ENCODE data around the gene NAALAD2.
"Not testable (repeated sequence)": the region's sequence is repeated elsewhere in the genome, so short reads cannot be mapped to it uniquely, and the experiment has no call there.

NAALAD2 gene

GRCh38 chr11:90192869-90193582 lies 58.6 kb downstream of the NAALAD2 start:
- DNase-seq (ENCODE audit: low read depth), result no peak

- DNase-seq (ENCODE audit: low read depth), result no peak
Observed at GRCh38 chr11:90197377-90197776, 62.9 kb downstream of the NAALAD2 start.

- DNase-seq (ENCODE audit: low read depth), result no peak
Observed at GRCh38 chr11:90202342-90202741, 67.9 kb downstream of the NAALAD2 start.

- no peak for DNase-seq (ENCODE audit: low read depth)
Observed at GRCh38 chr11:90204407-90204806, 69.9 kb downstream of the NAALAD2 start.

DNA sequence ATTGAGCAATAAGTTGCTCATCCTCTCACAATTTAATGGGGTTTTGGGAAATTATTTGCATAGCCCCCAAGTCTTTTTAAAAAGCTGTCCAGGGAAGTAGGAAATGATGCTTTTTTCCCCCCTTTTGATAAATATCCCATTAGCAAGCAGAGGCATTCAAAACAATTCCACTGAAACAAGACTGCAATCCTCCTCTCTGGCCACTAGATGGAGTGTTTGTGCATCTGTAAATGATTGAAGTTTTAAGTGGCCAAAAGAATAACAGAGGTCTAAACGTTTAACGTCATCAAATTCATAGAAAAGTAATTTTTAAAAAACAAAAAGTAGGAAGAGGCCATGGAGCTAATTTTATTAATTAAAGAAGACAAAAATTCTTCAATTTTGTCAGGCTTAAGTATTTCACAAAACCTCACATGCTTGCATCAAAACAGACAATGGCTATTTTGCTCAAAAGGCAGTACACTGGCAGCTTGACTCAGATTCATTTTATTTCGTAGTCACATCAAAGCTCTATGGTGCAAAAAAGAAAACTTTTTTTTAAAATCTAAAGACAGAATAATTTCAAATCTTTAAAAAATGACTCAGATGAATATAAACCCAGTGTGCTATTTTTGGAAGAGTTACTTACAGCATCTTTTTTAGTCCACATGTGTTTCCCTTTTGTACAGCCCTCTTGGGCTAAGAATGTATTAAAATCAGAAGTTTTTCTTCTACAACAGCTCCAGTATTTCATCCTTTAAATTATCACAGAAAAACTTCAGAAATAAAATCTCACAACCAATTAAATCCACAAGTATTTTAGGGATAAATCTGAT lies 70.6 kb downstream of the NAALAD2 start:
- no peak for DNase-seq (ENCODE audit: low read depth)

DNA sequence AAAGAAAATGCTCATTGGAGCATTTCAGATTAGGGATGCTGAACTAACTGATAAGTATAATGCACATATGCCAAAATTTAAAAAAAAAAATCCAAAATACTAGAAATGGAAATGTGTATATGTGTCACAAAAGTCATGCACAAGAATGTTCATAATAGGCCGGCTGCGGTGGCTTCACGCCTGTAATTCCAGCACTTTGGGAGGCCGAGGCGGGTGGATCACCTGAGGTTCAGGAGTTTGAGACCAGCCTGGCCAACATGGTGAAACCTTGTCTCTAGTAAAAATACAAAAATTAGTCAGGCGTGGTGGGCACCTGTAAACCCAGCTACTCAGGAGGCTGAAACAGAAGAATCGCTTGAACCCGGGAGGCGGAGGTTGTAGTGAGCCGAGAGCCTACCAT lies 73.5 kb downstream of the NAALAD2 start:
- DNase-seq (ENCODE audit: low read depth), result not testable (repeated sequence)

- DNase-seq (ENCODE audit: low read depth), result no peak
Observed at GRCh38 chr11:90208857-90209256, 74.4 kb downstream of the NAALAD2 start.

- no peak for DNase-seq (ENCODE audit: low read depth)
Observed at GRCh38 chr11:90213322-90213721, 78.9 kb downstream of the NAALAD2 start.

- DNase-seq (ENCODE audit: low read depth), result no peak
Observed at GRCh38 chr11:90216611-90217010, 82.1 kb downstream of the NAALAD2 start.

DNA sequence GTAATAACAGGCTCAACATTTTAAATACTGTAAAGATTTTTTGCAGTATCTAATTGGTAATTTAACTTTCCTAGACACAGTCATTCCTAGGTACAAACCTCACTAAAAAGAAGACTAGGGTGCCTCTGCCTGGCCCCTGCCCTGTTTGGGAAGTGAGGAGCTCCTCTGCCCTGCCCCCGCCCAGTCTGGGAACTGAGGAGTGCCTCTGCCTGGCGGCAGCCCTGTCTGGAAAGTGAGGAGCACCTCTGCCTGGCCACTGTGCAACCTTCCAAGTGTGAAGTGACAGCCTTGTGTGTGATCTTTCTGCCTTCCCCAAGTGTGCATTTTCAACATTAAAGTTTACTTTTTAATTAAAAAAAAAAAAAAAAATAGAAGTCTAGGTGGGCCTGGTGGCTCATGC lies 84.1 kb downstream of the NAALAD2 start:
- no peak for DNase-seq (ENCODE audit: low read depth)

GRCh38 chr11:90219438-90219837 lies 85.0 kb downstream of the NAALAD2 start:
- DNase-seq (ENCODE audit: low read depth), result no peak

- DNase-seq (ENCODE audit: low read depth), result no peak
Observed at GRCh38 chr11:90220391-90220790, 85.9 kb downstream of the NAALAD2 start.

GRCh38 chr11:90221803-90222458 lies 87.5 kb downstream of the NAALAD2 start:
- no peak for DNase-seq (ENCODE audit: low read depth)

- peak; percentile 96 for DNase-seq (ENCODE audit: low read depth)
Observed at GRCh38 chr11:90222459-90223247, 88.2 kb downstream of the NAALAD2 start, which contains the start of gene CHORDC1. Gene CHORDC1, minus strand, starts transcription at chr11:90223049. Its CDS starts 95 bp downstream, at chr11:90222954.

DNA sequence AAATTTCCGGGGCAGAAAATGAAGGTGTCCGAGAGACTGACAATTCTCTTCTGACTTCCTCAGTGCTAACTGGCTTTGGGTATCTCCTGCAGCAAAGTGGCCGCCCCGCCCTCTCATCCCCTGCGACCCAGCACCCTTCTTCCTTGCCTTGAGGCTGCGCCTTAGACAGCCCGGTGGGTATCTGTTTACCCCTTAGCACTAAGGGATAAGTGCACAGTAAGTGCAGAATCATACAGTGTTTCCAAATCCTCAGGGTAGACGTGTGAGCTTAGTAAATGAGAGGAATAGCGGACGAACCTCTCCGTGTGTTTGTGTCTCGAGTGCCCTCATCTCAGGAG lies 88.8 kb downstream of the NAALAD2 start:
- no peak for DNase-seq (ENCODE audit: low read depth)

GRCh38 chr11:90228056-90228455 lies 93.6 kb downstream of the NAALAD2 start:
- DNase-seq (ENCODE audit: low read depth), result no peak

- DNase-seq (ENCODE audit: low read depth), result no peak
Observed at GRCh38 chr11:90229791-90230190, 95.3 kb downstream of the NAALAD2 start.

DNA sequence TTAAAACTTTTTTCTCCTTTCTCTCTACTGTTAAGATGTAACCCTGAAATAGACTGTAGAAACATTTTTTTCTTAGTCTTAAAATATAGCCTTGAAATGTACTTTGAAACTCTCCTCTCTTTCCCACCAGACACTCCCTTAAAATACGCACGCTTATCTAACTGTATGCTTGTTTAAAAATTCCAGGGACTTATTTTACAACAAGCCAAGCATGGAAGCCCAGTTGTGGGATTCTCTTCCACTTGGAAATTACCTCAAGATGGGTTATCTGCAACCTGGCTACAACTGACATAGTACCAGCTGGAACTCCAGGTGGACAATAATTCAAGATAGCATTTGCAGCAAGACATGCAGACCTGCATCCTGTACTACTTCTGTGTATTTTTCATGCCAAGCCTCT lies 100.5 kb downstream of the NAALAD2 start:
- no peak for DNase-seq (ENCODE audit: low read depth)

- no peak for DNase-seq (ENCODE audit: low read depth)
Observed at GRCh38 chr11:90235526-90235925, 101.1 kb downstream of the NAALAD2 start.

DNA sequence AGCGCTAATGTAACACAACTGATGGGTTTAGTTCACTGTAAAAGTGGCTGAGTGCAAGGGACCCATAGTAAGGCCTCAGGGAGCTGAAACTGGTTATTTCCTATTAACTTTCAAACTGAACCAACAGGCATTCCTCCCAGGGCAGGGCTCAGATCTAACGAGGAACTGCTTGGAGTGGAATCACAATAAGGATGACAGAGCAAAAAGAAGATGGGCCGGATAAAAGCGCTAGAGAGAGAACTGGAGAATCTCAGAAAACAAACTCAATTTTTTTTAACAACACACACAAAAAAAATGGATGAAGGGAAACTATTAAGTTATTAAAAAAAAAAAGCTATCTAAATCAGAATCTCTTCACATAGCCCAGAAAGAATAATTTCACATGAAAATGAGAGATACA lies 102.5 kb downstream of the NAALAD2 start:
- no peak for DNase-seq (ENCODE audit: low read depth)

DNA sequence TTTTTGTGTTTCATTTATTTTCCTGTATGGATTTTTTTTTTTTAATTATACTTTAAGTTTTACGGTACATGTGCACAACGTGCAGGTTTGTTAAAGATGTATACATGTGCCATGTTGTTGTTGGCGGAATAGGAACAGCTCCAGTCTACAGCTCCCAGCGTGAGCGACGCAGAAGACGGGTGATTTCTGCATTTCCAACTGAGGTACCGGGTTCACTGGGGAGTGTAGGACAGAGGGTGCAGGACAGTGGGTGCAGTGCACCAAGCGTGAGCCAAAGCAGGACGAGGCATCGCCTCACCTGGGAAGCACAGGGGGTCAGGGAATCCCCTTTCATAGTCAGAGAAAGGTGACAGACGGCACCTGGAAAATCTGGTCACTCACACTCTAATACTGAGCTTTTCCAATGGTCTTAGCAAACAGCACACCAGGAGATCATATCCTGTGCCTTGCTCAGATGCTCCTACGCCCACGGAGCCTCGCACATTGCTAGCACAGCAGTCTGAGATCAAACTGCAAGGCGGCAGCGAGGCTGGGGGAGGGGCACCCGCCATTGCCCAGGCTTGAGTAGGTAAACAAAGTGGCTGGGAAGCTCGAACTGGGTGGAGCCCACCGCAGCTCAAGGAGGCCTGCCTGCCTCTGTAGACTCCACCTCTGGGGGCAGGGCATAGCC lies 105.6 kb downstream of the NAALAD2 start:
- not testable (repeated sequence) for DNase-seq (ENCODE audit: low read depth)

DNA sequence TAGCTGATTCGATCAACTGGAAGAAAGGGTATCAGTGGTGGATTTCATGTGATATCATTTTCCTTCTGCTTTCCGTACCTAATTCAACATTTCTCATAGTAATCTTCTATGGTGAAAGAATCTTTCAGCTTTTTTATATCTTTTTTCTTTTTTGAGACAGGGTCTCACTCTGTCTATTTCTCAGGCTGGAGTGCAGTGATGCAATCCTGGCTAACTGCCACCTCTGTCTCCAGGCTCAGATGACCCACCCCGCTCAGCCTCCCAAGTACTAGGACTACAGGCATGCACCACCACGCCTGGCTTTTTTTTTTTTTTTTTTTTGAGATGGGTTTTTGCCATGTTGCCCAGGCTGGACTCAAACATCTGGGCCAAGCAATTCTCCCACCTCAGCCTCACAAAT lies 107.0 kb downstream of the NAALAD2 start:
- no peak for DNase-seq (ENCODE audit: low read depth)
